K562 (cell line): ENCODE measurements around the gene NEU1. TPM values are rescaled to one million over a fixed set of nuclear protein-coding genes. Genes with fewer than 3 reads are reported as not detected.
A peak's percentile ranks its signal among the peaks of the same experiment; 100 is the strongest.

ENCODE experiments used
- CEBPB ChIP-seq: fragments of 450-650 bp; IDR thresholded peaks from 2 replicates; pipeline ENCODE4 v1.6.1; 2016; ENCODE audit warnings: missing genetic modification characterization, missing compliant biosample characterization
- FOXJ3 ChIP-seq: sonication (generic); formaldehyde crosslinking; IDR thresholded peaks from 2 replicates; pipeline ENCODE4 v1.4.0; 2020; ENCODE audit warnings: mild to moderate bottlenecking, missing genetic modification reagents
- GATAD2B ChIP-seq: fragments of 450-650 bp; IDR thresholded peaks from 2 replicates; pipeline ENCODE4 v1.6.1; 2017; ENCODE audit warnings: mild to moderate bottlenecking, borderline replicate concordance
- HIVEP1 ChIP-seq: fragments of 250-450 bp; sonication (Bioruptor Pico); IDR thresholded peaks from 2 replicates; pipeline ENCODE4 v1.4.0; 2020; ENCODE audit warnings: mild to moderate bottlenecking
- HNRNPL ChIP-seq: fragments of 200-400 bp; formaldehyde crosslinking; IDR thresholded peaks from 2 replicates; pipeline ENCODE4 v1.6.1; 2017; ENCODE audit warnings: low read depth, mild to moderate bottlenecking, low read length
- IRF1 ChIP-seq: sonication (generic); formaldehyde crosslinking; IDR thresholded peaks from 2 replicates; pipeline ENCODE4 v1.8.0; 2022; ENCODE audit warnings: missing genetic modification reagents, mild to moderate bottlenecking, borderline replicate concordance
- KHSRP ChIP-seq: fragments of 450-650 bp; IDR thresholded peaks from 2 replicates; pipeline ENCODE4 v1.6.1; 2017
- LARP7 ChIP-seq: fragments of 450-650 bp; IDR thresholded peaks from 2 replicates; pipeline ENCODE4 v1.6.1; 2016
- MAZ ChIP-seq, 2 experiments: fragments of 450-650 bp in 1 of 2; sonication (generic) in 1 of 2; formaldehyde crosslinking; IDR thresholded peaks in 1 of 2; conservative IDR thresholded peaks in 1 of 2; 2 replicates each; pipeline versions ENCODE4 v1.4.0 to v1.5.0; 2020; ENCODE audit warnings: mild to moderate bottlenecking in 1 of 2, missing genetic modification reagents in 1 of 2
- NFATC3 ChIP-seq: fragments of 450-650 bp; IDR thresholded peaks from 2 replicates; pipeline ENCODE4 v1.6.1; 2017; ENCODE audit warnings: mild to moderate bottlenecking
- NFIC ChIP-seq: fragments of 450-650 bp; IDR thresholded peaks from 2 replicates; pipeline ENCODE4 v1.6.1; 2017; ENCODE audit warnings: mild to moderate bottlenecking, inconsistent platforms
- POLR2AphosphoS5 ChIP-seq: IDR thresholded peaks from 2 replicates; pipeline ENCODE4 v1.6.1; 2011; ENCODE audit warnings: mild to moderate bottlenecking, low read depth, low read length, moderate library complexity; ENCODE audit not compliant: control insufficient read depth, insufficient read depth
- RFX1 ChIP-seq: fragments of 450-650 bp; IDR thresholded peaks from 2 replicates; pipeline ENCODE4 v1.6.1; 2016; ENCODE audit warnings: mild to moderate bottlenecking, moderate library complexity
- SETDB1 ChIP-seq: IDR thresholded peaks from one replicate; pipeline ENCODE4 v1.6.1; 2012; ENCODE audit warnings: low read length, control low read depth, inconsistent platforms
- SMARCA5 ChIP-seq: fragments of 450-650 bp; IDR thresholded peaks from 2 replicates; pipeline ENCODE4 v1.6.1; 2016
- SMARCE1 ChIP-seq: fragments of 450-650 bp; IDR thresholded peaks from 2 replicates; pipeline ENCODE4 v1.7.1; 2016; ENCODE audit warnings: mild to moderate bottlenecking
- THRB ChIP-seq: fragments of 450-650 bp; formaldehyde crosslinking; conservative IDR thresholded peaks from 2 replicates; pipeline ENCODE4 v1.4.0; 2022; ENCODE audit warnings: mild to moderate bottlenecking, missing genetic modification characterization
- ZBTB11 ChIP-seq, 3 experiments: fragments of 200-800 bp in 1 of 3; fragments of 250-450 bp in 1 of 3; fragments of 450-650 bp in 1 of 3; sonication (Bioruptor Pico) in 1 of 3; sonication (Bioruptor generic) in 1 of 3; formaldehyde crosslinking in 1 of 3; IDR thresholded peaks; 2 replicates each; pipeline versions ENCODE4 v1.6.1 to v1.8.0; 2016 to 2022; ENCODE audit warnings: mild to moderate bottlenecking in 2 of 3, missing genetic modification characterization in 2 of 3, missing compliant biosample characterization in 1 of 3, moderate library complexity in 1 of 3
- ZBTB8A ChIP-seq: fragments of 450-650 bp; IDR thresholded peaks from 2 replicates; pipeline ENCODE4 v1.6.1; 2018; ENCODE audit warnings: mild to moderate bottlenecking, moderate library complexity; ENCODE audit not compliant: partially characterized antibody
- ZKSCAN8 ChIP-seq: fragments of 200-800 bp; sonication (Bioruptor generic); IDR thresholded peaks from 2 replicates; pipeline ENCODE4 v1.6.1; 2016; ENCODE audit warnings: missing genetic modification characterization, missing compliant biosample characterization
- ZNF384 ChIP-seq: IDR thresholded peaks from 2 replicates; pipeline ENCODE4 v1.6.1; 2012; ENCODE audit warnings: low read depth, low read length, improper control_type of control experiment
- ZNF395 ChIP-seq: fragments of 200-800 bp; sonication (Bioruptor generic); IDR thresholded peaks from 2 replicates; pipeline ENCODE4 v1.6.1; 2017; ENCODE audit warnings: missing genetic modification characterization, missing compliant biosample characterization
- polyA plus RNA-seq, 8 experiments: library from polyadenylated mRNA; depleted of rRNA in 4 of 8; stranded (reverse) in 5 of 8; unstranded in 3 of 8; fragments of >200 nt; fragmentation: Nextera tagmentation in 2 of 8; fragmentation: Illumina TruSeq in 1 of 8; extraction: Ambion mirVana in 2 of 8; extraction: Trizol in 1 of 8; gene quantifications; 2 replicates each; pipeline versions ENCODE4 v1.2.1 to v1.2.3, GENCODE V29; 2011 to 2014; ENCODE audit warnings: inconsistent platforms in 1 of 8, missing spikeins in 1 of 8
- total RNA-seq, 7 experiments: library from RNA; depleted of rRNA in 6 of 7; stranded (reverse); fragments of >200 nt in 6 of 7; fragmentation: Illumina TruSeq in 2 of 7; extraction: Trizol in 2 of 7; gene quantifications; 2 replicates each; pipeline versions ENCODE4 v1.2.1 to v1.2.3, GENCODE V29; 2011 to 2021; ENCODE audit warnings: low replicate concordance in 1 of 7

NEU1 gene
- total and polyA plus RNA-seq, 9 of the 15 experiments (the other 6 are each of a cell fraction or from before 2014, with no cell fraction given) = 14.8 to 67.8 (median 51.0) TPM

- peak; percentile 82; the same call in 1 of the 2 replicates for TF ChIP-seq HNRNPL
- TF ChIP-seq ZBTB11 (CRISPR knock-in tag; IDR thresholded peaks at IDR 0.05) = no peak
- TF ChIP-seq ZNF395 = no peak
- TF ChIP-seq RFX1 = no peak
- no peak for TF ChIP-seq GATAD2B
- TF ChIP-seq KHSRP = 0 out of 2 replicates have a peak, but pooled peaks have one; percentile 11
- TF ChIP-seq ZNF384 = no peak; the same call in 1 of the 2 replicates
- TF ChIP-seq CEBPB (tag) = peak; percentile 90
- TF ChIP-seq FOXJ3 (CRISPR knock-in tag) = no peak
- 0 out of 2 replicates have a peak, but pooled peaks have one; percentile 88 for TF ChIP-seq IRF1 (CRISPR knock-in tag)
- no peak for TF ChIP-seq ZBTB8A
- peak; percentile 96 for TF ChIP-seq THRB (CRISPR knock-in tag)
- no peak for TF ChIP-seq ZKSCAN8
- TF ChIP-seq LARP7 = peak; percentile 99; the same call in 1 of the 2 replicates
- TF ChIP-seq SETDB1 = no peak
- no peak; the same call in 1 of the 2 replicates for TF ChIP-seq NFATC3
- peak; percentile 40; the same call in 1 of the 2 replicates for TF ChIP-seq SMARCA5
- peak; percentile 100 for TF ChIP-seq POLR2AphosphoS5
- no peak for TF ChIP-seq NFIC
- peak; percentile 86 for TF ChIP-seq SMARCE1
- peak; percentile 89 for TF ChIP-seq HIVEP1 (CRISPR knock-in tag)
- TF ChIP-seq MAZ (CRISPR knock-in tag; conservative IDR thresholded peaks at IDR 0.05 in 1 of 2, IDR thresholded peaks at IDR 0.05 in 1 of 2) = peak; percentile 81 to 92
Measured at GRCh38 chr6:31834367-31835250, 28.0 kb downstream of the NEU1 start (continued).
